Keratinocyte (primary cell): ENCODE measurements around the gene EDA.

Experiments
- EZH2 ChIP-seq: IDR thresholded peaks from one replicate; pipeline ENCODE4 v1.6.1; 2012; ENCODE audit warnings: inconsistent platforms, mild to moderate bottlenecking, low read length, moderate library complexity
- TF ChIP-seq, protein P1 (sequence below), 3 experiments: IDR thresholded peaks in 1 of 3; conservative IDR thresholded peaks in 1 of 3; optimal IDR thresholded peaks in 1 of 3; 2 replicates in 2 of 3; 3 replicates in 1 of 3; pipeline versions ENCODE3 to v1.5.1; 2011; ENCODE audit warnings: low read length in 3 of 3, mild to moderate bottlenecking in 3 of 3, moderate library complexity in 2 of 3, control low read depth in 1 of 3, inconsistent platforms in 1 of 3; ENCODE audit not compliant: insufficient read depth in 2 of 3; ENCODE audit errors: extremely low read depth in 1 of 3

DNA sequence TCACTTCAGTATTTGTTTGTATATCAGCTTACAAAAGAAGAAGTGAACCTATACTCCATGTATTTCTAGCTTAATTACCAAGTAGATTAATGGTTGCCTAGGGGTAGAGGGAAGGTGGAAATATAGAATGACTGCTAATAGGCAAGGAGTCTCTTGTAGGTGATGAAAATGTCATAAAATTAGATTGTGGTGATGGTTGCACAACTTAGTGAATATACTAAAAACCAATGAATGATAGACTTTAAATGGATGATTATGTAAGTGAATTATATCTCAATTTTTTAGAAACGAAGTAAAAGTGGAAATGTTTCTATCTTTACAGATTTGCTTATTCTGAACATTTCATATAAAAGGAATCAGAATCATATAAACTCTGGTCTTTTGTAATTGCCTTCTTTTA is 268.3 kb downstream of the EDA start:
- TF ChIP-seq, protein P1, sequence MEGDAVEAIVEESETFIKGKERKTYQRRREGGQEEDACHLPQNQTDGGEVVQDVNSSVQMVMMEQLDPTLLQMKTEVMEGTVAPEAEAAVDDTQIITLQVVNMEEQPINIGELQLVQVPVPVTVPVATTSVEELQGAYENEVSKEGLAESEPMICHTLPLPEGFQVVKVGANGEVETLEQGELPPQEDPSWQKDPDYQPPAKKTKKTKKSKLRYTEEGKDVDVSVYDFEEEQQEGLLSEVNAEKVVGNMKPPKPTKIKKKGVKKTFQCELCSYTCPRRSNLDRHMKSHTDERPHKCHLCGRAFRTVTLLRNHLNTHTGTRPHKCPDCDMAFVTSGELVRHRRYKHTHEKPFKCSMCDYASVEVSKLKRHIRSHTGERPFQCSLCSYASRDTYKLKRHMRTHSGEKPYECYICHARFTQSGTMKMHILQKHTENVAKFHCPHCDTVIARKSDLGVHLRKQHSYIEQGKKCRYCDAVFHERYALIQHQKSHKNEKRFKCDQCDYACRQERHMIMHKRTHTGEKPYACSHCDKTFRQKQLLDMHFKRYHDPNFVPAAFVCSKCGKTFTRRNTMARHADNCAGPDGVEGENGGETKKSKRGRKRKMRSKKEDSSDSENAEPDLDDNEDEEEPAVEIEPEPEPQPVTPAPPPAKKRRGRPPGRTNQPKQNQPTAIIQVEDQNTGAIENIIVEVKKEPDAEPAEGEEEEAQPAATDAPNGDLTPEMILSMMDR (optimal IDR thresholded peaks at IDR 0.05 in 1 of 3, IDR thresholded peaks at IDR 0.05 in 1 of 3, conservative IDR thresholded peaks at IDR 0.05 in 1 of 3; ENCODE audit: extremely low read depth in 1 of 3, insufficient read depth in 2 of 3, low read length in 3 of 3), result no peak
- TF ChIP-seq EZH2, result no peak
